Measurements from ENCODE around the gene PLK1.

The PLK1 gene

GRCh38 chr16:23679986-23680336 is 1.3 kb downstream of the PLK1 start:
- DNase-seq (ENCODE audit: low spot score), result no peak

- no peak for DNase-seq (ENCODE audit: low spot score)
Observed at GRCh38 chr16:23682181-23682580, 3.5 kb downstream of the PLK1 start.

- DNase-seq (ENCODE audit: low spot score), result no peak
Observed at GRCh38 chr16:23683487-23683886, 4.8 kb downstream of the PLK1 start.

GRCh38 chr16:23687034-23687808 is 8.5 kb downstream of the PLK1 start:
- DNase-seq (ENCODE audit: low spot score), result no peak

GRCh38 chr16:23689442-23690187 is 10.9 kb downstream of the PLK1 start:
- no peak for DNase-seq (ENCODE audit: low spot score)

- DNase-seq (ENCODE audit: low spot score), result no peak
Observed at GRCh38 chr16:23690771-23691482, 12.2 kb downstream of the PLK1 start.

- DNase-seq (ENCODE audit: low spot score), result no peak
Observed at GRCh38 chr16:23691483-23692189, 12.9 kb downstream of the PLK1 start.

GRCh38 chr16:23692190-23692837 is 13.6 kb downstream of the PLK1 start:
- DNase-seq (ENCODE audit: low spot score), result no peak

- no peak for DNase-seq (ENCODE audit: low spot score)
Observed at GRCh38 chr16:23694265-23694643, 15.6 kb downstream of the PLK1 start.

- DNase-seq (ENCODE audit: low spot score), result no peak
Observed at GRCh38 chr16:23694644-23695373, 16.1 kb downstream of the PLK1 start.

GRCh38 chr16:23695756-23696155 is 17.1 kb downstream of the PLK1 start:
- no peak for DNase-seq (ENCODE audit: low spot score)

- DNase-seq (ENCODE audit: low spot score), result no peak
Observed at GRCh38 chr16:23699100-23699499, 20.4 kb downstream of the PLK1 start.

- DNase-seq (ENCODE audit: low spot score), result no peak
Observed at GRCh38 chr16:23700093-23700492, 21.4 kb downstream of the PLK1 start.

GRCh38 chr16:23700509-23700908 is 21.8 kb downstream of the PLK1 start:
- DNase-seq (ENCODE audit: low spot score), result no peak

- DNase-seq (ENCODE audit: low spot score), result no peak
Observed at GRCh38 chr16:23701045-23701444, 22.4 kb downstream of the PLK1 start.

GRCh38 chr16:23702951-23703350 is 24.3 kb downstream of the PLK1 start:
- no peak for DNase-seq (ENCODE audit: low spot score)

- no peak for DNase-seq (ENCODE audit: low spot score)
Observed at GRCh38 chr16:23704772-23705516, 26.3 kb downstream of the PLK1 start.

- no peak for DNase-seq (ENCODE audit: low spot score)
Observed at GRCh38 chr16:23705517-23705902, 26.8 kb downstream of the PLK1 start.

- no peak for DNase-seq (ENCODE audit: low spot score)
Observed at GRCh38 chr16:23706439-23706838, 27.8 kb downstream of the PLK1 start.

GRCh38 chr16:23709536-23709935 is 30.8 kb downstream of the PLK1 start:
- no peak for DNase-seq (ENCODE audit: low spot score)

Measured in activated CD4-positive, alpha-beta T cell treated with anti-CD3 and anti-CD28 coated beads, Interleukin-2, Interleukin-4, amounts not matched to agents 100 ng/mL and 50 ng/mL, durations not matched to agents 16 hours and 8 hours (primary cell).